KMS-11 (cell line): Measurements from ENCODE around the gene LRCOL1.

Experiments
- H2AFZ ChIP-seq: fragments of 200-600 bp; sonication (generic); 2 replicates; pipeline ENCODE4 v1.6.1; 2016; ENCODE audit warnings: antibody characterized with exemption, mixed run types, low read depth
- H3K27ac ChIP-seq: fragments of 200-600 bp; sonication (generic); 2 replicates; pipeline ENCODE4 v1.6.1; 2016; ENCODE audit warnings: mild to moderate bottlenecking, mixed run types
- H3K27me3 ChIP-seq: fragments of 200-600 bp; sonication (generic); 2 replicates; pipeline ENCODE4 v1.6.1; 2017; ENCODE audit warnings: mild to moderate bottlenecking, low read depth, mixed run types, moderate library complexity; ENCODE audit not compliant: insufficient read depth
- H3K36me3 ChIP-seq: fragments of 200-600 bp; sonication (generic); 2 replicates; pipeline ENCODE4 v1.6.1; 2017; ENCODE audit warnings: mild to moderate bottlenecking, mixed run types; ENCODE audit not compliant: insufficient read depth
- H3K4me1 ChIP-seq: fragments of 200-600 bp; sonication (generic); 2 replicates; pipeline ENCODE4 v1.6.1; 2016; ENCODE audit warnings: mild to moderate bottlenecking, low read depth, mixed run types; ENCODE audit not compliant: poor library complexity, severe bottlenecking
- H3K4me2 ChIP-seq: fragments of 200-600 bp; sonication (generic); 2 replicates; pipeline ENCODE4 v1.7.0; 2016; ENCODE audit warnings: mild to moderate bottlenecking, mixed run types
- H3K4me3 ChIP-seq: fragments of 200-600 bp; sonication (generic); IDR thresholded peaks from 2 replicates; pipeline ENCODE4 v1.6.1; 2017; ENCODE audit warnings: low read depth, low read length, mixed read lengths; ENCODE audit not compliant: insufficient read depth
- H3K79me2 ChIP-seq: fragments of 200-600 bp; sonication (generic); 2 replicates; pipeline ENCODE4 v1.6.1; 2016; ENCODE audit warnings: low read depth, mixed run types; ENCODE audit not compliant: insufficient read depth
- H3K9ac ChIP-seq: fragments of 200-600 bp; sonication (generic); 2 replicates; pipeline ENCODE4 v1.6.1; 2016; ENCODE audit warnings: mild to moderate bottlenecking, mixed run types
- H4K20me1 ChIP-seq: fragments of 200-600 bp; sonication (generic); 2 replicates; pipeline ENCODE4 v1.6.1; 2016; ENCODE audit warnings: mild to moderate bottlenecking, mixed run types; ENCODE audit not compliant: insufficient read depth
- CTCF ChIP-seq: fragments of 200-600 bp; sonication (generic); conservative IDR thresholded peaks from 2 replicates; pipeline ENCODE4 v1.6.1; 2017; ENCODE audit warnings: low read depth, mild to moderate bottlenecking, antibody characterized with exemption, low read length, moderate library complexity, mixed read lengths

LRCOL1 gene

GRCh38 chr12:132623072-132623869 lies 12.9 kb upstream of the LRCOL1 start:
- Histone ChIP-seq H3K4me2 (no peak overlapping the region), H3K4me3 (no peak overlapping the region), H3K9ac (no peak overlapping the region), H3K36me3 (no peaks in the 10 kb centered on the region), H3K79me2 (no peaks in the 10 kb centered on the region), H3K27me3 (no peaks in the 10 kb centered on the region), H3K4me1 (no peaks in the 10 kb centered on the region), H2AFZ (no peak overlapping the region), H3K27ac (no peak overlapping the region), H4K20me1 (no peaks in the 10 kb centered on the region)
- TF ChIP-seq CTCF, result no peak

- no peaks in the 10 kb centered on the region for H3K79me2 ChIP-seq
- no peaks in the 10 kb centered on the region for H3K27me3 ChIP-seq
- no peak overlapping the region for H3K9ac ChIP-seq
- TF ChIP-seq CTCF, result no peak
- H3K27ac ChIP-seq, result no peak overlapping the region
- no peak overlapping the region for H3K4me3 ChIP-seq
- H4K20me1 ChIP-seq, result no peaks in the 10 kb centered on the region
- no peak overlapping the region for H2AFZ ChIP-seq
- no peaks in the 10 kb centered on the region for H3K36me3 ChIP-seq
- no peak overlapping the region for H3K4me2 ChIP-seq
- no peaks in the 10 kb centered on the region for H3K4me1 ChIP-seq
Observed at GRCh38 chr12:132622437-132623071, 12.2 kb upstream of the LRCOL1 start.

- Histone ChIP-seq H3K9ac (no peak overlapping the region), H3K79me2 (no peaks in the 10 kb centered on the region), H3K27me3 (no peaks in the 10 kb centered on the region), H3K4me1 (no peaks in the 10 kb centered on the region), H3K27ac (no peak overlapping the region), H3K4me2 (no peak overlapping the region), H2AFZ (no peak overlapping the region), H3K4me3 (no peak overlapping the region), H4K20me1 (no peaks in the 10 kb centered on the region), H3K36me3 (no peaks in the 10 kb centered on the region)
- TF ChIP-seq CTCF, result no peak
Observed at GRCh38 chr12:132621657-132622435, 11.5 kb upstream of the LRCOL1 start.

GRCh38 chr12:132620899-132621656 lies 10.7 kb upstream of the LRCOL1 start:
- no peak overlapping the region for H3K4me3 ChIP-seq
- no peaks in the 10 kb centered on the region for H3K79me2 ChIP-seq
- H3K4me2 ChIP-seq, result no peak overlapping the region
- no peak overlapping the region for H2AFZ ChIP-seq
- no peaks in the 10 kb centered on the region for H3K36me3 ChIP-seq
- no peak overlapping the region for H3K27ac ChIP-seq
- TF ChIP-seq CTCF, result no peak
- no peaks in the 10 kb centered on the region for H3K27me3 ChIP-seq
- no peak overlapping the region for H3K9ac ChIP-seq
- H4K20me1 ChIP-seq, result no peaks in the 10 kb centered on the region
- no peaks in the 10 kb centered on the region for H3K4me1 ChIP-seq
